Neural cell (in vitro differentiated cells): ENCODE results near the gene PBX1.

Experiments used
- CTCF ChIP-seq: fragments of 450-650 bp; IDR thresholded peaks from 2 replicates; pipeline ENCODE4 v1.5.1; 2014; ENCODE audit warnings: antibody characterized with exemption, mild to moderate bottlenecking, moderate library complexity; ENCODE audit not compliant: poor library complexity, severe bottlenecking
- EP300 ChIP-seq: fragments of 450-650 bp; conservative IDR thresholded peaks from 2 replicates; pipeline ENCODE4 v1.6.1; 2014; ENCODE audit warnings: antibody characterized with exemption, mild to moderate bottlenecking, moderate library complexity; ENCODE audit not compliant: poor library complexity, severe bottlenecking
- EZH2 ChIP-seq: fragments of 200-600, 300-800 bp; shearing (Covaris generic), sonication (generic); IDR thresholded peaks from 2 replicates; pipeline ENCODE4 v1.6.1; 2014; ENCODE audit warnings: antibody characterized with exemption, low read length, borderline replicate concordance, mild to moderate bottlenecking; ENCODE audit not compliant: insufficient read depth, poor library complexity, severe bottlenecking
- POLR2AphosphoS5 ChIP-seq: IDR thresholded peaks from 2 replicates; pipeline ENCODE4 v1.6.1; 2012
- RAD21 ChIP-seq: fragments of 450-650 bp; conservative IDR thresholded peaks from 2 replicates; pipeline ENCODE4 v1.6.1; 2014; ENCODE audit warnings: antibody characterized with exemption, mild to moderate bottlenecking, moderate library complexity
- REST ChIP-seq: IDR thresholded peaks from 2 replicates; pipeline ENCODE4 v1.6.1; 2012; ENCODE audit warnings: borderline replicate concordance
- SMC3 ChIP-seq: fragments of 450-650 bp; conservative IDR thresholded peaks from 2 replicates; pipeline ENCODE4 v1.6.1; 2014; ENCODE audit warnings: antibody characterized with exemption, mild to moderate bottlenecking, moderate library complexity; ENCODE audit not compliant: poor library complexity
- TAF1 ChIP-seq: IDR thresholded peaks from 2 replicates; pipeline ENCODE4 v1.6.1; 2012; ENCODE audit warnings: low read depth

GRCh38 chr1:164716992-164717703 is 158.2 kb downstream of the PBX1 start:
- TF ChIP-seq CTCF (no peak), EZH2 (no peak), SMC3 (no peak), EP300 (no peak), REST (no peak), TAF1 (no peak), POLR2AphosphoS5 (no peak), RAD21 (no peak)
